Glutamatergic neuron (in vitro differentiated cells): ENCODE results near the gene RNASE8. TPM values are rescaled to one million over a fixed set of nuclear protein-coding genes. Genes with fewer than 3 reads are reported as not detected.
"Not testable (repeated sequence)": the region's sequence is repeated elsewhere in the genome, so short reads cannot be mapped to it uniquely, and the experiment has no call there.

Source experiments
- DNase-seq: peaks from one replicate; pipeline ENCODE4 v3.0.0; 2022
- H3K27ac Mint-ChIP-seq: one replicate; pipeline ENCODE4 v1.8.0; 2020; ENCODE audit warnings: mild to moderate bottlenecking, mixed read lengths, inconsistent platforms; ENCODE audit not compliant: unreplicated experiment
- H3K27me3 Mint-ChIP-seq: one replicate; pipeline ENCODE4 v1.8.0; 2020; ENCODE audit warnings: mild to moderate bottlenecking, moderate library complexity, mixed read lengths, inconsistent platforms; ENCODE audit not compliant: unreplicated experiment
- H3K36me3 Mint-ChIP-seq: one replicate; pipeline ENCODE4 v1.8.0; 2020; ENCODE audit warnings: mild to moderate bottlenecking, mixed read lengths, inconsistent platforms; ENCODE audit not compliant: unreplicated experiment
- H3K4me1 Mint-ChIP-seq: one replicate; pipeline ENCODE4 v1.8.0; 2020; ENCODE audit warnings: mild to moderate bottlenecking, low read depth, mixed read lengths, inconsistent platforms; ENCODE audit not compliant: unreplicated experiment
- H3K4me3 Mint-ChIP-seq: one replicate; pipeline ENCODE4 v1.8.0; 2020; ENCODE audit warnings: mild to moderate bottlenecking, mixed read lengths, inconsistent platforms; ENCODE audit not compliant: unreplicated experiment
- H3K9me3 Mint-ChIP-seq: one replicate; pipeline ENCODE4 v1.8.0; 2020; ENCODE audit warnings: mild to moderate bottlenecking, moderate library complexity, mixed read lengths, inconsistent platforms; ENCODE audit not compliant: unreplicated experiment
- total RNA-seq: library from RNA; stranded (reverse); fragmentation: NEBNext Ultra II Directional; extraction: Animal tissue kit (Norgen Biotek cat#: 25700); gene quantifications from one replicate; pipeline ENCODE4 v1.2.1, GENCODE V29; 2021; ENCODE audit not compliant: unreplicated experiment
- TF ChIP-seq, protein P1 (sequence below): fragments of 200-600 bp; sonication (generic); IDR thresholded peaks from one replicate; pipeline ENCODE4 v1.5.0; 2021; ENCODE audit not compliant: partially characterized antibody, unreplicated experiment

Gene RNASE8
- total RNA-seq, 1 donor from 2014 or later: not detected

DNA sequence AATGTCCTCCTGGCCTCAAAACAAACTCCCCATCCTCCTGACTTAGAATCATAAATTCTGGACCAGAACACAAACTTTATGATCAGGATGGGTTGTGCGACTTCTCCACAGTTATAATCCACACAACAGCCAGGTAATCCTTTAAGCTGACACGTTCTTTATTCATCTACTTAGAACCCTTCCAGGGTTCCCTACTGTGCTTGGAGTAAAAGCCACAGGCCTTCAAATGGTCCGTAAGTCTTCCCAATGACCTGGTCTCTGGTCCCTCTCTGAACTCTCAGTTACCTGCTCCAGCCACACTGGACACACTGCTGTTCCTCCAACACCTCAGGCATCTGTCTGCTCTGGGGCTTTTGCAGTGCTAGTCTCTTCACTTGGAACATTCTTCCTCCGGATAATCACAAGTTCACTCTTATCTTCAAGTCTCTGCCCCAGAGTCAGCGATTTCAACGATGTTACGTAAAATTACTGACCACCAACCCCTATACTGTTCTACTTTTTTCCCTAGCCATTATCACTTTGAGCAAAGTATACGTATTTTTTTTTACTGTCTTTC, 17.2 kb upstream of the RNASE8 start:
- no peak for DNase-seq
- H3K27me3 Mint-ChIP-seq: peaks cover 5% of the 10 kb centered on the region
- peak overlapping the region; percentile 26 for H3K4me3 Mint-ChIP-seq
- H3K27ac Mint-ChIP-seq: peak overlapping the region; percentile 72
- H3K9me3 Mint-ChIP-seq: peaks cover 8% of the 10 kb centered on the region
- no peaks in the 10 kb centered on the region for H3K36me3 Mint-ChIP-seq
- H3K4me1 Mint-ChIP-seq: peaks cover 26% of the 10 kb centered on the region
- TF ChIP-seq, protein P1, sequence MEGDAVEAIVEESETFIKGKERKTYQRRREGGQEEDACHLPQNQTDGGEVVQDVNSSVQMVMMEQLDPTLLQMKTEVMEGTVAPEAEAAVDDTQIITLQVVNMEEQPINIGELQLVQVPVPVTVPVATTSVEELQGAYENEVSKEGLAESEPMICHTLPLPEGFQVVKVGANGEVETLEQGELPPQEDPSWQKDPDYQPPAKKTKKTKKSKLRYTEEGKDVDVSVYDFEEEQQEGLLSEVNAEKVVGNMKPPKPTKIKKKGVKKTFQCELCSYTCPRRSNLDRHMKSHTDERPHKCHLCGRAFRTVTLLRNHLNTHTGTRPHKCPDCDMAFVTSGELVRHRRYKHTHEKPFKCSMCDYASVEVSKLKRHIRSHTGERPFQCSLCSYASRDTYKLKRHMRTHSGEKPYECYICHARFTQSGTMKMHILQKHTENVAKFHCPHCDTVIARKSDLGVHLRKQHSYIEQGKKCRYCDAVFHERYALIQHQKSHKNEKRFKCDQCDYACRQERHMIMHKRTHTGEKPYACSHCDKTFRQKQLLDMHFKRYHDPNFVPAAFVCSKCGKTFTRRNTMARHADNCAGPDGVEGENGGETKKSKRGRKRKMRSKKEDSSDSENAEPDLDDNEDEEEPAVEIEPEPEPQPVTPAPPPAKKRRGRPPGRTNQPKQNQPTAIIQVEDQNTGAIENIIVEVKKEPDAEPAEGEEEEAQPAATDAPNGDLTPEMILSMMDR: no peak

DNA sequence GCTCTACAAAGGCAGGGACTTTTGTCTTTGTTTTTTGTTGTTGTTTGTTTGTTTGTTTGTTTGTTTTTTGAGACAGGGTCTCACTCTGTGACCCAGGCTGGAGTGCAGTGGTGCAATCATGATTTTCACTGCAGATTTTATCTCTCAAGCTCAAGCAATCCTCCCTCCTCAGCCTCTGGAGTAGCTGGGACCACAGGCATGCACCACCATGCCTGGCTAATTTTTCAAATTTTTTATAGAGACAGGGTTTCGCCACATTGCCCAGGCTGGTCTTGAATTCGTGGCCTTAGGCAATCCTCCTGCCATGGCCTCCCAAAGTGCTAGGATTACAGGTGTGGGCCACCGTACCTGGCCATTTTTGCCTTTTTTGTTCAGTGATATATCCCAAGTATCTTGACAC, 16.7 kb upstream of the RNASE8 start:
- peaks cover 26% of the 10 kb centered on the region for H3K4me1 Mint-ChIP-seq
- not testable (repeated sequence) for H3K4me3 Mint-ChIP-seq, H3K27ac Mint-ChIP-seq, H3K9me3 Mint-ChIP-seq, H3K36me3 Mint-ChIP-seq, DNase-seq, H3K27me3 Mint-ChIP-seq

GRCh38 chr14:21041676-21042433, 15.8 kb upstream of the RNASE8 start, which contains the start of gene RNASE7:
TSS of gene RNASE7 (plus strand) at chr14:21042362. CDS start at chr14:21042993, 631 bp downstream.
- no peaks in the 10 kb centered on the region for H3K36me3 Mint-ChIP-seq
- DNase-seq: no peak
- peaks cover 26% of the 10 kb centered on the region for H3K4me1 Mint-ChIP-seq
- no peak within 1 kb of the TSS for H3K4me3 Mint-ChIP-seq
- H3K27ac Mint-ChIP-seq: no peak within 1 kb of the TSS
- TF ChIP-seq, protein P1: no peak
- peaks cover 5% of the 10 kb centered on the region for H3K27me3 Mint-ChIP-seq
- peaks cover 8% of the 10 kb centered on the region for H3K9me3 Mint-ChIP-seq

- H3K4me3 Mint-ChIP-seq: no peak overlapping the region
- TF ChIP-seq, protein P1: no peak
- peaks cover 24% of the 10 kb centered on the region for H3K4me1 Mint-ChIP-seq
- H3K27ac Mint-ChIP-seq: no peak overlapping the region
- peaks cover 8% of the 10 kb centered on the region for H3K9me3 Mint-ChIP-seq
- peaks cover 7% of the 10 kb centered on the region for H3K27me3 Mint-ChIP-seq
- H3K36me3 Mint-ChIP-seq: no peaks in the 10 kb centered on the region
- no peak for DNase-seq
Measured at GRCh38 chr14:21042918-21043317, 14.7 kb upstream of the RNASE8 start.

DNA sequence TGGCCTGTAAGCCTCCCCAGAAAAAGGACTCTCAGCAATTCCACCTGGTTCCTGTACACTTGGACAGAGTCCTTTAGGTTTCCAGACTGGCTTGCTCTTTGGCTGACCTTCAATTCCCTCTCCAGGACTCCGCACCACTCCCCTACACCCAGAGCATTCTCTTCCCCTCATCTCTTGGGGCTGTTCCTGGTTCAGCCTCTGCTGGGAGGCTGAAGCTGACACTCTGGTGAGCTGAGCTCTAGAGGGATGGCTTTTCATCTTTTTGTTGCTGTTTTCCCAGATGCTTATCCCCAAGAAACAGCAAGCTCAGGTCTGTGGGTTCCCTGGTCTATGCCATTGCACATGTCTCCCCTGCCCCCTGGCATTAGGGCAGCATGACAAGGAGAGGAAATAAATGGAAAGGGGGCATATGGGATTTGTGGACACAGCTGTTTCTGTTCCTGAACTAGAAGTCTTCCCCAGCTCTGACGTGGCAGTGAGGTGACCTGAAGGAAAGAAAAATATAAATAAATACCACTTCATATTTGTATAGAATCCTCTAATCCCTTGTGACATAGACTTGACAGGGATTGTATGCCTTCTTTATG, 14.1 kb upstream of the RNASE8 start:
- Mint-ChIP-seq H3K9me3 (peaks cover 8% of the 10 kb centered on the region), H3K4me1 (peaks cover 18% of the 10 kb centered on the region), H3K27ac (no peak overlapping the region), H3K4me3 (no peak overlapping the region), H3K36me3 (no peaks in the 10 kb centered on the region), H3K27me3 (peaks cover 4% of the 10 kb centered on the region)
- TF ChIP-seq, protein P1: no peak
- DNase-seq: no peak
